HG03159 (cell line): ENCODE data around the gene ST6GAL1.

ENCODE experiments used
- ATAC-seq: cut with Tn5 transposase; IDR thresholded peaks from one replicate; pipeline ENCODE4 v1.9.1; 2021; ENCODE audit warnings: mild to moderate bottlenecking, moderate library complexity; ENCODE audit not compliant: unreplicated experiment

The ST6GAL1 gene

GRCh38 chr3:186915806-186916796 lies 14.2 kb upstream of the ST6GAL1 start:
- ATAC-seq: no peak

- no peak for ATAC-seq
These were observed 12.6 kb upstream of the ST6GAL1 start for GRCh38 chr3:186917512-186918312.

- no peak for ATAC-seq
These were observed 10.0 kb upstream of the ST6GAL1 start for GRCh38 chr3:186920301-186920700.

GRCh38 chr3:186920796-186921195 lies 9.5 kb upstream of the ST6GAL1 start:
- no peak for ATAC-seq

GRCh38 chr3:186921578-186921977 lies 8.7 kb upstream of the ST6GAL1 start:
- no peak for ATAC-seq

GRCh38 chr3:186922224-186922623 lies 8.1 kb upstream of the ST6GAL1 start:
- ATAC-seq: no peak

GRCh38 chr3:186922790-186923189 lies 7.5 kb upstream of the ST6GAL1 start:
- no peak for ATAC-seq

GRCh38 chr3:186923241-186923640 lies 7.1 kb upstream of the ST6GAL1 start:
- no peak for ATAC-seq

- ATAC-seq: no peak
These were observed 4.5 kb upstream of the ST6GAL1 start for GRCh38 chr3:186925826-186926225.

GRCh38 chr3:186929186-186929585 lies 1.1 kb upstream of the ST6GAL1 start:
- no peak for ATAC-seq

- ATAC-seq: no peak
These were observed 641 bp upstream of the ST6GAL1 start for GRCh38 chr3:186929685-186930084.

- peak; percentile 71 for ATAC-seq
These were observed 560 bp downstream of the ST6GAL1 start for GRCh38 chr3:186930641-186931531.

GRCh38 chr3:186931532-186932280 lies 1.4 kb downstream of the ST6GAL1 start:
- peak; percentile 38 for ATAC-seq

GRCh38 chr3:186932281-186933181 lies 2.2 kb downstream of the ST6GAL1 start:
- ATAC-seq: no peak

GRCh38 chr3:186933816-186934215 lies 3.5 kb downstream of the ST6GAL1 start:
- no peak for ATAC-seq

GRCh38 chr3:186935133-186935532 lies 4.8 kb downstream of the ST6GAL1 start:
- no peak for ATAC-seq

GRCh38 chr3:186937017-186937875 lies 6.9 kb downstream of the ST6GAL1 start:
- no peak for ATAC-seq

- no peak for ATAC-seq
These were observed 8.4 kb downstream of the ST6GAL1 start for GRCh38 chr3:186938716-186939115.
